ENCODE results near the gene OR3A1.
"Not testable (repeated sequence)": the region's sequence is repeated elsewhere in the genome, so short reads cannot be mapped to it uniquely, and the experiment has no call there.

Gene OR3A1

DNA sequence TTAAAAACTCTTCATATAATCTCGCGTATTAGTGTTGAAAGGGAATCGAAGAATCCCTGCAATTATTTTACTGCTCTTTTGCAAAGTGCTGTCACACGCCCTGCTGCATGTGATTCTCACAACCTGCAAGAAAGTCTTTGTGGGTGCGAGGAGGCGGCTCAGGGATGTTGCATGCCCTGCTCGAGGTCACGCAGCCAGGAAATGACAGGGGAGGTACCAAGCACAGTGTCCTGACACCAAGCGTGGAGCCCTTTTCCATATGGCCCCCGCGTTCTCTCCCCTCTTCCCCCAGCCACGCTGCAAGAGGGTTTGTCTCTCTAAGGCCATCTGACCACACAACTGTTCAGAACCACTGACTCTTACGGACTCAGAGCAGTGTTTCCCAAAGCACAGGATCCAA is 37.6 kb downstream of the OR3A1 start:
- Histone ChIP-seq H3K9me3 (ENCODE audit: control insufficient read depth, insufficient read depth, low read depth, low read length) (no peaks in the 10 kb centered on the region), H3K4me1 (ENCODE audit: control insufficient read depth, insufficient read depth, low read length) (peaks cover 3% of the 10 kb centered on the region; the same call in 1 of the 2 replicates), H3K36me3 (ENCODE audit: control insufficient read depth, insufficient read depth, low read length) (no peaks in the 10 kb centered on the region), H3K27ac (ENCODE audit: low read depth, low read length) (no peak overlapping the region), H3K4me3 (ENCODE audit: low read depth, low read length) (no peak overlapping the region), H3K27me3 (ENCODE audit: control insufficient read depth, insufficient read depth, low read length) (no peaks in the 10 kb centered on the region), H3K9ac (ENCODE audit: low read length) (no peak overlapping the region)

GRCh38 chr17:3260163-3260562 is 38.0 kb downstream of the OR3A1 start:
- no peak overlapping the region for H3K27ac ChIP-seq (ENCODE audit: low read depth, low read length)
- H3K9me3 ChIP-seq (ENCODE audit: control insufficient read depth, insufficient read depth, low read depth, low read length): no peaks in the 10 kb centered on the region
- H3K27me3 ChIP-seq (ENCODE audit: control insufficient read depth, insufficient read depth, low read length): no peaks in the 10 kb centered on the region
- H3K9ac ChIP-seq (ENCODE audit: low read length): no peak overlapping the region
- H3K36me3 ChIP-seq (ENCODE audit: control insufficient read depth, insufficient read depth, low read length): no peaks in the 10 kb centered on the region
- H3K4me1 ChIP-seq (ENCODE audit: control insufficient read depth, insufficient read depth, low read length): peaks cover 3% of the 10 kb centered on the region; the same call in 1 of the 2 replicates
- no peak overlapping the region for H3K4me3 ChIP-seq (ENCODE audit: low read depth, low read length)

GRCh38 chr17:3256575-3256974 is 41.6 kb downstream of the OR3A1 start:
- Histone ChIP-seq H3K4me1 (ENCODE audit: control insufficient read depth, insufficient read depth, low read length) (peaks cover 3% of the 10 kb centered on the region; the same call in 1 of the 2 replicates), H3K9me3 (ENCODE audit: control insufficient read depth, insufficient read depth, low read depth, low read length) (no peaks in the 10 kb centered on the region), H3K27ac (ENCODE audit: low read depth, low read length) (no peak overlapping the region), H3K4me3 (ENCODE audit: low read depth, low read length) (no peak overlapping the region), H3K9ac (ENCODE audit: low read length) (no peak overlapping the region), H3K27me3 (ENCODE audit: control insufficient read depth, insufficient read depth, low read length) (no peaks in the 10 kb centered on the region), H3K36me3 (ENCODE audit: control insufficient read depth, insufficient read depth, low read length) (no peaks in the 10 kb centered on the region)

GRCh38 chr17:3249013-3249412 is 49.1 kb downstream of the OR3A1 start:
- H3K9ac ChIP-seq (ENCODE audit: low read length); H3K27me3 ChIP-seq (ENCODE audit: control insufficient read depth, insufficient read depth, low read length); H3K36me3 ChIP-seq (ENCODE audit: control insufficient read depth, insufficient read depth, low read length); H3K4me3 ChIP-seq (ENCODE audit: low read depth, low read length); H3K4me1 ChIP-seq (ENCODE audit: control insufficient read depth, insufficient read depth, low read length); H3K27ac ChIP-seq (ENCODE audit: low read depth, low read length); H3K9me3 ChIP-seq (ENCODE audit: control insufficient read depth, insufficient read depth, low read depth, low read length): not testable (repeated sequence)

- H3K4me3 ChIP-seq (ENCODE audit: low read depth, low read length); H3K9ac ChIP-seq (ENCODE audit: low read length); H3K4me1 ChIP-seq (ENCODE audit: control insufficient read depth, insufficient read depth, low read length); H3K27me3 ChIP-seq (ENCODE audit: control insufficient read depth, insufficient read depth, low read length); H3K36me3 ChIP-seq (ENCODE audit: control insufficient read depth, insufficient read depth, low read length); H3K9me3 ChIP-seq (ENCODE audit: control insufficient read depth, insufficient read depth, low read depth, low read length); H3K27ac ChIP-seq (ENCODE audit: low read depth, low read length): not testable (repeated sequence)
Measured at GRCh38 chr17:3244841-3245240, 53.3 kb downstream of the OR3A1 start.

GRCh38 chr17:3241044-3241443 is 57.1 kb downstream of the OR3A1 start:
- H3K36me3 ChIP-seq (ENCODE audit: control insufficient read depth, insufficient read depth, low read length); H3K4me1 ChIP-seq (ENCODE audit: control insufficient read depth, insufficient read depth, low read length); H3K27ac ChIP-seq (ENCODE audit: low read depth, low read length); H3K9me3 ChIP-seq (ENCODE audit: control insufficient read depth, insufficient read depth, low read depth, low read length); H3K9ac ChIP-seq (ENCODE audit: low read length); H3K4me3 ChIP-seq (ENCODE audit: low read depth, low read length); H3K27me3 ChIP-seq (ENCODE audit: control insufficient read depth, insufficient read depth, low read length): not testable (repeated sequence)

All from HUES6 (cell line).